Smooth muscle cell (in vitro differentiated cells): ENCODE measurements around the gene NR1I3. TPM values are rescaled to one million over a fixed set of nuclear protein-coding genes. Genes with fewer than 3 reads are reported as not detected.

Experiments used
- DNase-seq: peaks from one replicate; lab custom pipeline; 2025; ENCODE audit not compliant: unreplicated experiment; lab: John Stamatoyannopoulos, UW
- H2AFZ ChIP-seq: fragments of 200-600 bp; sonication (generic); 2 replicates; pipeline ENCODE4 v1.6.0; 2016; ENCODE audit warnings: antibody characterized with exemption, low read depth, mild to moderate bottlenecking
- H3F3A ChIP-seq: fragments of 200-600 bp; sonication (generic); 2 replicates; pipeline ENCODE4 v1.6.0; 2017; ENCODE audit warnings: antibody characterized with exemption, low read depth
- H3K27ac ChIP-seq: fragments of 200-600 bp; sonication (generic); 2 replicates; pipeline ENCODE4 v1.5.1; 2016; ENCODE audit warnings: low read depth, mild to moderate bottlenecking
- H3K27me3 ChIP-seq: fragments of 200-600 bp; sonication (generic); 2 replicates; pipeline ENCODE4 v1.6.1; 2016; ENCODE audit warnings: low read depth, mild to moderate bottlenecking
- H3K36me3 ChIP-seq: fragments of 200-600 bp; sonication (generic); 2 replicates; pipeline ENCODE4 v1.5.1; 2016; ENCODE audit warnings: low read depth
- H3K4me1 ChIP-seq: fragments of 200-600 bp; sonication (generic); 2 replicates; pipeline ENCODE4 v1.5.1; 2016; ENCODE audit warnings: low read depth
- H3K4me2 ChIP-seq: fragments of 200-600 bp; sonication (generic); 2 replicates; pipeline ENCODE4 v1.6.0; 2016; ENCODE audit warnings: mild to moderate bottlenecking
- H3K4me3 ChIP-seq: fragments of 200-600 bp; sonication (generic); 2 replicates; pipeline ENCODE4 v1.5.1; 2016; ENCODE audit warnings: mild to moderate bottlenecking
- H3K79me2 ChIP-seq: fragments of 200-600 bp; sonication (generic); 2 replicates; pipeline ENCODE4 v1.6.0; 2016; ENCODE audit warnings: low read depth, mild to moderate bottlenecking
- H3K9ac ChIP-seq: fragments of 200-600 bp; sonication (generic); 2 replicates; pipeline ENCODE4 v1.6.0; 2016; ENCODE audit warnings: low read depth
- H3K9me3 ChIP-seq: fragments of 200-600 bp; sonication (generic); replicated peaks from 2 replicates; pipeline ENCODE4 v1.5.1; 2016; ENCODE audit warnings: low read depth
- H4K20me1 ChIP-seq: fragments of 200-600 bp; sonication (generic); 2 replicates; pipeline ENCODE4 v1.6.0; 2016; ENCODE audit warnings: low read depth
- CTCF ChIP-seq: fragments of 200-600 bp; sonication (generic); IDR thresholded peaks from 2 replicates; pipeline ENCODE4 v1.5.1; 2017; ENCODE audit warnings: borderline replicate concordance, mild to moderate bottlenecking, antibody characterized with exemption; ENCODE audit not compliant: insufficient read depth, poor library complexity, severe bottlenecking
- WGBS: methylation state at CpG from one replicate; pipeline ENCODE4 v1.1.7; 2016; ENCODE audit warnings: low lambda C conversion rate; 5-methylcytosine and 5-hydroxymethylcytosine counted together
- polyA plus RNA-seq: library from polyadenylated mRNA; unstranded; fragments of >200 nt; fragmentation: Nextera tagmentation; extraction: Ambion mirVana; gene quantifications from 2 replicates; pipeline ENCODE4 v1.2.1, GENCODE V29; 2016
- total RNA-seq: library from RNA; depleted of rRNA; stranded (reverse); fragments of >200 nt; gene quantifications from 2 replicates; pipeline ENCODE4 v1.2.3, GENCODE V29; 2014

NR1I3 gene
- total and polyA plus RNA-seq, 2 experiments from 2014 or later = 0.90 TPM; not detected in 1

DNA sequence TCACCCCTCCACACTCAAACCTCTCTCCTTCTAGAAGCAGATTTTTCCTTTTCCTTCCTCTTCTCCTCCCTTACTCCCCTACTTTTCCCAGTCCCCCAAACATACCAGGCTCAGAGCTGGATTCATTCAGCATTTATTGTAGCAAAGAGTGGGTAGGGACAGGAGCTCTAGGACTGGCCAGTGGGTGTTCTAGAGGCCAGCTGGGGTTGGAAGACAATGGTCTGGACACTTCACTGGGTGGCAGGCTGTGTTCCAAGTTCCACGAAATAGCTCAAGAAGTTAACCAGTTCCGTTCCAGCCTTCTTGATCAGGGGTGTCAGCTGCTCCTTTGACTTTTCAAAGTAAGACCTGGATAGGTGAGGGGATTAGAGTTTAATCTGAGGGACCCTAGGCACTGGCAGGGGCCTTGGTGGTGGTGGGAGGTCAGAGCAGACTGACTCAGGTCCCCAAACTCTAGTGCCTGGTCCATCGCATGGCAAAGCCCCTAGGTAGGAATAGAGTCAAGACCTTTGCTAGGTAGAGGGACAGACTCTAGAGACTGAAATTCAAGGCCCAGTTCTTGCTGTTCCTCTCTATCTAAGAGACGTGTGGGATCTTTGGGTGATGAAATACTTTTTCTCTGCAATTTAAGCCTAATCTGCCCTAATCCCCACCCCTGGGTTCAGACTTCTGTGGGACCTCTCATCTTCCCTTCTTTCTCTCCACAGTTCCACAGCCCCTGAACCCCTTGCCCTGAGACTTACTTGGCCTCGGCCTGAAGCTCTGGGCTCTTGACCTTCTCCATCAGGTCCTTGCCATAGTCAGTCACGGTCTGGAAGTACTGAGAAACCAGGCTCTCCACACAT lies 15.6 kb downstream of the NR1I3 start:
- 92% methylated on average over 6 of the region's 6 CpGs for WGBS
- Histone ChIP-seq H3K36me3 (no peaks in the 10 kb centered on the region), H3F3A (no peaks in the 10 kb centered on the region), H3K4me3 (no peak overlapping the region), H3K27me3 (no peaks in the 10 kb centered on the region), H3K27ac (no peak overlapping the region), H3K4me2 (no peak overlapping the region), H4K20me1 (no peaks in the 10 kb centered on the region), H3K4me1 (peaks cover 2% of the 10 kb centered on the region), H3K9ac (no peak overlapping the region), H3K9me3 (no peaks in the 10 kb centered on the region), H3K79me2 (no peaks in the 10 kb centered on the region), H2AFZ (no peak overlapping the region)
- no peak for TF ChIP-seq CTCF
- DNase-seq = no peak

- Histone ChIP-seq H3K4me2 (no peak overlapping the region), H2AFZ (no peak overlapping the region), H3K4me3 (no peak overlapping the region), H3K79me2 (no peaks in the 10 kb centered on the region), H3K36me3 (no peaks in the 10 kb centered on the region), H3K27me3 (no peaks in the 10 kb centered on the region), H3K27ac (no peak overlapping the region), H3K9ac (no peak overlapping the region), H3K4me1 (peaks cover 13% of the 10 kb centered on the region), H3K9me3 (no peaks in the 10 kb centered on the region), H4K20me1 (no peaks in the 10 kb centered on the region), H3F3A (peaks cover 11% of the 10 kb centered on the region)
- no peak for TF ChIP-seq CTCF
- 77% methylated on average over 5 of the region's 5 CpGs for WGBS
- no peak for DNase-seq
Observed at GRCh38 chr1:161220002-161220401, 18.0 kb downstream of the NR1I3 start.

GRCh38 chr1:161219078-161219892 lies 18.7 kb downstream of the NR1I3 start:
- no peak overlapping the region for H3K4me3 ChIP-seq
- no peaks in the 10 kb centered on the region for H3K79me2 ChIP-seq
- H3K27ac ChIP-seq = no peak overlapping the region
- 94% methylated on average over 5 of the region's 5 CpGs for WGBS
- H3F3A ChIP-seq = peaks cover 14% of the 10 kb centered on the region
- H2AFZ ChIP-seq = no peak overlapping the region
- H4K20me1 ChIP-seq = no peaks in the 10 kb centered on the region
- peaks cover 13% of the 10 kb centered on the region for H3K4me1 ChIP-seq
- no peak overlapping the region for H3K9ac ChIP-seq
- no peak for DNase-seq
- H3K4me2 ChIP-seq = no peak overlapping the region
- H3K27me3 ChIP-seq = no peaks in the 10 kb centered on the region
- peaks cover 2% of the 10 kb centered on the region for H3K36me3 ChIP-seq
- no peak for TF ChIP-seq CTCF
- no peaks in the 10 kb centered on the region for H3K9me3 ChIP-seq
